Measurements from ENCODE around the gene MAP6D1.

The MAP6D1 gene

GRCh38 chr3:183810643-183811594, 14.5 kb downstream of the MAP6D1 start:
- no peak for TF ChIP-seq ARNTL (CRISPR knock-in tag; IDR thresholded peaks at IDR 0.05; ENCODE audit: borderline replicate concordance, low read depth)
- no peak for TF ChIP-seq ISL1 (CRISPR knock-in tag; IDR thresholded peaks at IDR 0.05)
- no peak for TF ChIP-seq ZNF565 (CRISPR knock-in tag; conservative IDR thresholded peaks at IDR 0.05; ENCODE audit: low read depth)
- no peak for TF ChIP-seq TOX (CRISPR knock-in tag; IDR thresholded peaks at IDR 0.05; ENCODE audit: borderline replicate concordance)
- TF ChIP-seq, protein P1, sequence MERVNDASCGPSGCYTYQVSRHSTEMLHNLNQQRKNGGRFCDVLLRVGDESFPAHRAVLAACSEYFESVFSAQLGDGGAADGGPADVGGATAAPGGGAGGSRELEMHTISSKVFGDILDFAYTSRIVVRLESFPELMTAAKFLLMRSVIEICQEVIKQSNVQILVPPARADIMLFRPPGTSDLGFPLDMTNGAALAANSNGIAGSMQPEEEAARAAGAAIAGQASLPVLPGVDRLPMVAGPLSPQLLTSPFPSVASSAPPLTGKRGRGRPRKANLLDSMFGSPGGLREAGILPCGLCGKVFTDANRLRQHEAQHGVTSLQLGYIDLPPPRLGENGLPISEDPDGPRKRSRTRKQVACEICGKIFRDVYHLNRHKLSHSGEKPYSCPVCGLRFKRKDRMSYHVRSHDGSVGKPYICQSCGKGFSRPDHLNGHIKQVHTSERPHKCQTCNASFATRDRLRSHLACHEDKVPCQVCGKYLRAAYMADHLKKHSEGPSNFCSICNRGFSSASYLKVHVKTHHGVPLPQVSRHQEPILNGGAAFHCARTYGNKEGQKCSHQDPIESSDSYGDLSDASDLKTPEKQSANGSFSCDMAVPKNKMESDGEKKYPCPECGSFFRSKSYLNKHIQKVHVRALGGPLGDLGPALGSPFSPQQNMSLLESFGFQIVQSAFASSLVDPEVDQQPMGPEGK (CRISPR knock-in tag; IDR thresholded peaks at IDR 0.05; ENCODE audit: borderline replicate concordance) = no peak
- TF ChIP-seq ZFP30 (CRISPR knock-in tag; IDR thresholded peaks at IDR 0.05) = no peak
- no peak for TF ChIP-seq SNAI2 (CRISPR knock-in tag; IDR thresholded peaks at IDR 0.05)
- TF ChIP-seq POU6F1 (CRISPR knock-in tag; IDR thresholded peaks at IDR 0.05; ENCODE audit: borderline replicate concordance, low read depth) = no peak
- no peak for ATAC-seq

GRCh38 chr3:183809270-183809669, 16.1 kb downstream of the MAP6D1 start:
- no peak for TF ChIP-seq ISL1 (CRISPR knock-in tag; IDR thresholded peaks at IDR 0.05)
- no peak for TF ChIP-seq OSR1 (CRISPR knock-in tag; IDR thresholded peaks at IDR 0.05)
- no peak for ATAC-seq

GRCh38 chr3:183808355-183808754, 17.0 kb downstream of the MAP6D1 start:
- TF ChIP-seq ZNF70 (CRISPR knock-in tag; IDR thresholded peaks at IDR 0.05) (no peak), ARNTL (CRISPR knock-in tag; IDR thresholded peaks at IDR 0.05; ENCODE audit: borderline replicate concordance, low read depth) (no peak), PPARA (CRISPR knock-in tag; IDR thresholded peaks at IDR 0.05; ENCODE audit: borderline replicate concordance) (no peak), POU6F1 (CRISPR knock-in tag; IDR thresholded peaks at IDR 0.05; ENCODE audit: borderline replicate concordance, low read depth) (no peak), OSR1 (CRISPR knock-in tag; IDR thresholded peaks at IDR 0.05) (no peak), GLIS3 (CRISPR knock-in tag; IDR thresholded peaks at IDR 0.05) (no peak), ZFP30 (CRISPR knock-in tag; IDR thresholded peaks at IDR 0.05) (no peak), ISL1 (CRISPR knock-in tag; IDR thresholded peaks at IDR 0.05) (no peak), TOX (CRISPR knock-in tag; IDR thresholded peaks at IDR 0.05; ENCODE audit: borderline replicate concordance) (no peak), ZFP3 (CRISPR knock-in tag; IDR thresholded peaks at IDR 0.05) (no peak), ESRRG (CRISPR knock-in tag; IDR thresholded peaks at IDR 0.05) (no peak)
- TF ChIP-seq, protein P1 (CRISPR knock-in tag; IDR thresholded peaks at IDR 0.05; ENCODE audit: borderline replicate concordance) = no peak
- TF ChIP-seq, protein P2, sequence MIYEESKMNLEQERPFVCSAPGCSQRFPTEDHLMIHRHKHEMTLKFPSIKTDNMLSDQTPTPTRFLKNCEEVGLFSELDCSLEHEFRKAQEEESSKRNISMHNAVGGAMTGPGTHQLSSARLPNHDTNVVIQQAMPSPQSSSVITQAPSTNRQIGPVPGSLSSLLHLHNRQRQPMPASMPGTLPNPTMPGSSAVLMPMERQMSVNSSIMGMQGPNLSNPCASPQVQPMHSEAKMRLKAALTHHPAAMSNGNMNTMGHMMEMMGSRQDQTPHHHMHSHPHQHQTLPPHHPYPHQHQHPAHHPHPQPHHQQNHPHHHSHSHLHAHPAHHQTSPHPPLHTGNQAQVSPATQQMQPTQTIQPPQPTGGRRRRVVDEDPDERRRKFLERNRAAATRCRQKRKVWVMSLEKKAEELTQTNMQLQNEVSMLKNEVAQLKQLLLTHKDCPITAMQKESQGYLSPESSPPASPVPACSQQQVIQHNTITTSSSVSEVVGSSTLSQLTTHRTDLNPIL (CRISPR knock-in tag; IDR thresholded peaks at IDR 0.05; ENCODE audit: low read depth) = no peak
- no peak for ATAC-seq

DNA sequence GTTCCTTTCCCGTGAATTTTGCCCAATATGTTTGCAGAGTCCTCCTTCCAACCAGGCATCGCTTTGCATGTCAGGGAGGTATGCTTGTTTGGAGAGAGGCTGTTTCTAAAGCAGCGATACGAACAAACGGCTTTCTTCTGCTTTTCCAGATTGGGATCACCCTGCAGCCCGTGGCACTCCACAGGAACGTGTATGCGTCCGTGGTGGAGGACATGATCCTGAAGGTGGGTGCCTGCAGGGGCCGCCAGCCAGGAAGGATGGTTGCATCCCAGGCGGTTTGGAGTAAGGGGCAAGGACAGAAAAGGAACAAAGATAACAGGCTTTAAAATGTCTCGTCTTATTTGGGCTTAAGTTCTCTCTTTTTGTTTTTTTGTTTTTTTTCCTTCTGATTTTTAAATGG, 17.5 kb downstream of the MAP6D1 start:
- ATAC-seq = no peak
- TF ChIP-seq ARNTL (CRISPR knock-in tag; IDR thresholded peaks at IDR 0.05; ENCODE audit: borderline replicate concordance, low read depth) = no peak
- no peak for TF ChIP-seq POU6F1 (CRISPR knock-in tag; IDR thresholded peaks at IDR 0.05; ENCODE audit: borderline replicate concordance, low read depth)
- no peak for TF ChIP-seq ZFP30 (CRISPR knock-in tag; IDR thresholded peaks at IDR 0.05)
- TF ChIP-seq, protein P1 (CRISPR knock-in tag; IDR thresholded peaks at IDR 0.05; ENCODE audit: borderline replicate concordance) = no peak
- no peak for TF ChIP-seq CSDC2 (CRISPR knock-in tag; IDR thresholded peaks at IDR 0.05)
- TF ChIP-seq TOX (CRISPR knock-in tag; IDR thresholded peaks at IDR 0.05; ENCODE audit: borderline replicate concordance) = no peak
- no peak for TF ChIP-seq BACH2 (CRISPR knock-in tag; IDR thresholded peaks at IDR 0.05; ENCODE audit: borderline replicate concordance)
- TF ChIP-seq CSRNP3 (CRISPR knock-in tag; IDR thresholded peaks at IDR 0.05) = no peak
- no peak for TF ChIP-seq ZNF70 (CRISPR knock-in tag; IDR thresholded peaks at IDR 0.05)
- TF ChIP-seq ESRRG (CRISPR knock-in tag; IDR thresholded peaks at IDR 0.05) = no peak
- TF ChIP-seq SNAI2 (CRISPR knock-in tag; IDR thresholded peaks at IDR 0.05) = no peak
- no peak for TF ChIP-seq ZC3H10 (CRISPR knock-in tag; IDR thresholded peaks at IDR 0.05)
